VCaP (cell line): ENCODE results near the gene CMPK1.

Experiments
- H3K27ac ChIP-seq: fragments of 450-650 bp; 2 replicates; pipeline ENCODE4 v1.5.1; 2017
- TF ChIP-seq, protein P1 (sequence below): fragments of 450-650 bp; conservative IDR thresholded peaks from 2 replicates; pipeline ENCODE4 v1.5.1; 2017; ENCODE audit warnings: mild to moderate bottlenecking, moderate library complexity

The CMPK1 gene

DNA sequence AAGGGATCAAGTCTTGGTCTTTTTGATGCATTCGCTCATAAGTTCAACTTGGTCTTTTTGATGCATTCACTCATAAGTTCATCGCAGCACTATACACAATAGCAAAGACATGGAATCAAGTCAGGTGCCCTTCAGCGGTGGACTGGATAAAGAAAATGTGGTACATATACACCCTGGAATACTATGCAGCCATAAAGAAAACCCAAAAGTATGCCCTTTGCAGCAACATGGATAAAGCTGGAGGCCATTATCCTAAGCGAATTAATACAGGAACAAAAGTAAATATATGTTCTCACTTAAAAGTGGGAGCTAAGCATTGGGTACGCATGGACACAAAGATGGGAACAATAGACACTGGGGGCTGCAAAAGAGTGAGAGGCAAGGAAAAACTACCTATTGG lies 52.7 kb downstream of the CMPK1 start:
- H3K27ac ChIP-seq: no peak overlapping the region
- TF ChIP-seq, protein P1, sequence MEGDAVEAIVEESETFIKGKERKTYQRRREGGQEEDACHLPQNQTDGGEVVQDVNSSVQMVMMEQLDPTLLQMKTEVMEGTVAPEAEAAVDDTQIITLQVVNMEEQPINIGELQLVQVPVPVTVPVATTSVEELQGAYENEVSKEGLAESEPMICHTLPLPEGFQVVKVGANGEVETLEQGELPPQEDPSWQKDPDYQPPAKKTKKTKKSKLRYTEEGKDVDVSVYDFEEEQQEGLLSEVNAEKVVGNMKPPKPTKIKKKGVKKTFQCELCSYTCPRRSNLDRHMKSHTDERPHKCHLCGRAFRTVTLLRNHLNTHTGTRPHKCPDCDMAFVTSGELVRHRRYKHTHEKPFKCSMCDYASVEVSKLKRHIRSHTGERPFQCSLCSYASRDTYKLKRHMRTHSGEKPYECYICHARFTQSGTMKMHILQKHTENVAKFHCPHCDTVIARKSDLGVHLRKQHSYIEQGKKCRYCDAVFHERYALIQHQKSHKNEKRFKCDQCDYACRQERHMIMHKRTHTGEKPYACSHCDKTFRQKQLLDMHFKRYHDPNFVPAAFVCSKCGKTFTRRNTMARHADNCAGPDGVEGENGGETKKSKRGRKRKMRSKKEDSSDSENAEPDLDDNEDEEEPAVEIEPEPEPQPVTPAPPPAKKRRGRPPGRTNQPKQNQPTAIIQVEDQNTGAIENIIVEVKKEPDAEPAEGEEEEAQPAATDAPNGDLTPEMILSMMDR: no peak

DNA sequence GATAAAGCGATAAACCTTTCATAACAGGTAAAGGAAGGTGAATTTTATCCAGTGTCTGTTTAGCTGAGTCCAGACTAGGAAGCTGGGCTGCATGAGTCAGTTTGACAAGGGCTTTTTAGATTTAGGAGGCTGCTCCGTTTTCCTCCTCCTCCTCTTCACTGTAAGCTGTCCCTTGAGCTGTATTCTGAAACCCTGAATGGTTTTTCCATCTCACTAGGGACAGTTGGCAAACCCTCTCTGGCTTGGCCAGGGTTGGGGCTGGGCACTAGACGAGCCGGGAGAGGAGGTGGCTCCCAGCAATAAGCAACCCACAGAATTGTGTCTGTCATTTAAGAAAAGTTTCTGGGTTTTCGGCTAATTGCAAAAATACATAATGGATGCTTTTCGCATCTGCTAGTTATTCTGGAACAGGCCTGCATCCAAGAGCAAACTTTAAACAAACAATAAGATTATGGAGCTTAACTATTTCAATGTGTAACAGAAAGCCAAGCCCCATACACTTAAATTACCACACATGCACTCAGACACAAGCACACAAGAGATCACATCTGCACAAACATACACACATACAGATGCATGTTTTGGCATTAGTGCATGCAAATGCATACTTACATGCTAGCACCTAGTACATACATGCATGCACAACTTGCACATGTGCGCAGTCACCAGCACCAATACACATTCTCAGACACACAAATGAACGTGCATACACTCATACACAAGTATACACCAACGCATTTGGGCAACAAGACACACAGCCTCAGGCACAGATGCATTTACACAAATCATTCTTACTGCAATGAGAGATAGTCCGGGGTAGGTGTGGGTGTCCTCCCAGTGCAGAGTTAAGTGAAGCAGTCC lies 54.7 kb downstream of the CMPK1 start:
- no peak overlapping the region for H3K27ac ChIP-seq
- TF ChIP-seq, protein P1: no peak

DNA sequence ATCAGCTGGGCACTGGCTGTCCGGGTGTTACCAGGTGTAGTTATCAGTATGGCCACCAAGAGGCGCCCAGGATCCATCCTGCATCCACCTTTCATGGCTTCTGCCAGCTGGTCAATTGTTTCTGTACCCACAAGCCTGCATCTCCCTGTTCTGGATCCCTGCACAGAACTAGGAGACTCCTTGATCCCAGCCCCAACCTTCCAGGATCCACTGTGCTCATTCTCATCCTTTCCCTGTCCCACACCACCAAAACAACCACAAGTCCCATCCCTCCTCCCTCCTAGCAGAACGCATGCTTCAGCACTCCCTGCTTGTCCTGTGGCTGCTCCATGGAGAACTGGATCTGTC lies 55.3 kb downstream of the CMPK1 start:
- TF ChIP-seq, protein P1: peak; percentile 83

GRCh38 chr1:47389731-47390130 lies 56.1 kb downstream of the CMPK1 start:
- no peak overlapping the region for H3K27ac ChIP-seq
- TF ChIP-seq, protein P1: no peak

More for the DNA sequence above, 55.3 kb downstream of the CMPK1 start:
- no peak overlapping the region for H3K27ac ChIP-seq

DNA sequence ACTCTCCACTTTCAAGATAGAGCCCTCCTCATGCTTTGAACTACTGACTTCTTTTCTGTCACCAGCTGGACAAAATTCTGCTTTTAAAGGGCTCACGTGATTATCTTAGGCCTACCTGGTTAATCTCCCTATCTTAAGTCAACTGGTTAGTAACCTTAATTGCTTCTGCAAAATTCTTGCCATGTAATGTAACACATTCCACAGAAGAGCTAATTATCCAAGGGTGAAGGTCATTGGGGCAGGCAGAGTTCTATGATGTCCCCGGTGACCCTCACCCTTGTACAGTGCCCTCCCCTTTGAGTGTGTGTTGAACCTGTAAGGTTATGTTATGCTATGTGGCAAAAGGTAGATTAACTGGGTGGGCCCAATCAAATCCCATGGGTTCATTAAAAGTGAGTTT lies 57.3 kb downstream of the CMPK1 start:
- TF ChIP-seq, protein P1: no peak
- no peak overlapping the region for H3K27ac ChIP-seq

GRCh38 chr1:47393141-47393540 lies 59.6 kb downstream of the CMPK1 start:
- TF ChIP-seq, protein P1: no peak
- no peak overlapping the region for H3K27ac ChIP-seq

DNA sequence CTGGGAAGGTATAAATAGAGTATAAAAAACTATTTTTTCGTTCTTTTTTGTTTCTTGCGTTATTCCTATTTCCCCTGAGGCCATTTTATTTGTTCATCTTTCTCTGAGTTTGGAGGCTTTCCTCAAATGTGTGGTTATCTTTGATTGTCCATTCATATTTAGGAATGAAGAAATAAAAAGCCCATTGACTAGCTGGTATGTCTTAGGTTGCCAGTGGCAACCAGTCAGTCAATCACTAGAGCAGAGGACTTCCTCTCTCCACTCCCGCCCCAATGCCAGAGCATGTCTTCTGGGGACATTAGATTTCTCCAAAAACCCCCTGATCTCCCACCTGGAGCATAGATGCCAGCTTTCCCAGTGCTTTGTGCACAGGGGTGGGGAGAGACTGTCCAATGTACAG lies 61.8 kb downstream of the CMPK1 start:
- TF ChIP-seq, protein P1: no peak
- H3K27ac ChIP-seq: no peak overlapping the region
